Measurements from ENCODE around the gene KRTAP5-3. TPM values are rescaled to one million over a fixed set of nuclear protein-coding genes. Genes with fewer than 3 reads are reported as not detected.
"Not testable (repeated sequence)": the region's sequence is repeated elsewhere in the genome, so short reads cannot be mapped to it uniquely, and the experiment has no call there.

KRTAP5-3 gene
- total RNA-seq, 3 donors from 2014 or later = not detected

- Histone ChIP-seq H3K36me3 (ENCODE audit: low read depth) (no peaks in the 10 kb centered on the region), H3K4me1 (ENCODE audit: low read depth) (no peaks in the 10 kb centered on the region), H3K4me3 (no peak overlapping the region), H3K9me3 (no peaks in the 10 kb centered on the region)
- DNase-seq (no peak), ATAC-seq (no peak)
- TF ChIP-seq, protein P1, sequence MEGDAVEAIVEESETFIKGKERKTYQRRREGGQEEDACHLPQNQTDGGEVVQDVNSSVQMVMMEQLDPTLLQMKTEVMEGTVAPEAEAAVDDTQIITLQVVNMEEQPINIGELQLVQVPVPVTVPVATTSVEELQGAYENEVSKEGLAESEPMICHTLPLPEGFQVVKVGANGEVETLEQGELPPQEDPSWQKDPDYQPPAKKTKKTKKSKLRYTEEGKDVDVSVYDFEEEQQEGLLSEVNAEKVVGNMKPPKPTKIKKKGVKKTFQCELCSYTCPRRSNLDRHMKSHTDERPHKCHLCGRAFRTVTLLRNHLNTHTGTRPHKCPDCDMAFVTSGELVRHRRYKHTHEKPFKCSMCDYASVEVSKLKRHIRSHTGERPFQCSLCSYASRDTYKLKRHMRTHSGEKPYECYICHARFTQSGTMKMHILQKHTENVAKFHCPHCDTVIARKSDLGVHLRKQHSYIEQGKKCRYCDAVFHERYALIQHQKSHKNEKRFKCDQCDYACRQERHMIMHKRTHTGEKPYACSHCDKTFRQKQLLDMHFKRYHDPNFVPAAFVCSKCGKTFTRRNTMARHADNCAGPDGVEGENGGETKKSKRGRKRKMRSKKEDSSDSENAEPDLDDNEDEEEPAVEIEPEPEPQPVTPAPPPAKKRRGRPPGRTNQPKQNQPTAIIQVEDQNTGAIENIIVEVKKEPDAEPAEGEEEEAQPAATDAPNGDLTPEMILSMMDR (IDR thresholded peaks at IDR 0.05) = no peak
- intact Hi-C loops (cut with DNase I, micrococcal nuclease) = no loop called here
Measured at GRCh38 chr11:1581976-1582375, 26.3 kb downstream of the KRTAP5-3 start.

- Histone ChIP-seq H3K36me3 (ENCODE audit: low read depth) (no peaks in the 10 kb centered on the region), H3K9me3 (no peaks in the 10 kb centered on the region), H3K4me3 (no peak overlapping the region), H3K4me1 (ENCODE audit: low read depth) (peaks cover 24% of the 10 kb centered on the region)
- intact Hi-C loops (cut with DNase I, micrococcal nuclease) = no loop called here
- no peak for ATAC-seq
- TF ChIP-seq, protein P1 (IDR thresholded peaks at IDR 0.05) = no peak
- peak in 1 of 3 donors; percentile 21 for DNase-seq
Measured at GRCh38 chr11:1576825-1577224, 31.4 kb downstream of the KRTAP5-3 start.

- ATAC-seq (peak; percentile 6), DNase-seq (peak; percentile 32 to 64 (median 58))
- H3K9me3 ChIP-seq; H3K36me3 ChIP-seq (ENCODE audit: low read depth); H3K4me3 ChIP-seq; intact Hi-C loops (cut with DNase I, micrococcal nuclease): not testable (repeated sequence)
- peaks cover 32% of the 10 kb centered on the region for H3K4me1 ChIP-seq (ENCODE audit: low read depth)
Measured at GRCh38 chr11:1575756-1576155, 32.5 kb downstream of the KRTAP5-3 start.

DNA sequence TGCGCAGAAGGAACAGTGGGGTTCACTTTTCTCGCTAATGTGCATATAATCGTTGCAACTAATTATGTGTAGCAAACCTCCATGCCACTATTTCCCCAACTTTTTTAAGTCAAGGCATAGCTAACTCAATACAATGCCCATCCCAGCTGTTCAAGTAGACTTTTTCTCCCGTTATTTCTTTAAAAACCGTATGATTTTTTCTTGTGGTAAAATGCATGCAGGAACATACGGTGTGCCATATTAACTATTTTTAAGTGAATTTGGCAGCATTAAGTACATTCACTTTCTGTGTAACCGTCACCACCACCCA lies 33.4 kb downstream of the KRTAP5-3 start:
- Histone ChIP-seq H3K36me3 (ENCODE audit: low read depth) (no peaks in the 10 kb centered on the region), H3K4me1 (ENCODE audit: low read depth) (peaks cover 33% of the 10 kb centered on the region), H3K4me3 (no peak overlapping the region), H3K9me3 (no peaks in the 10 kb centered on the region)
- ATAC-seq (no peak), DNase-seq (no peak)
- intact Hi-C loops (cut with DNase I, micrococcal nuclease) = no loop called here
- TF ChIP-seq, protein P1 (IDR thresholded peaks at IDR 0.05) = no peak

DNA sequence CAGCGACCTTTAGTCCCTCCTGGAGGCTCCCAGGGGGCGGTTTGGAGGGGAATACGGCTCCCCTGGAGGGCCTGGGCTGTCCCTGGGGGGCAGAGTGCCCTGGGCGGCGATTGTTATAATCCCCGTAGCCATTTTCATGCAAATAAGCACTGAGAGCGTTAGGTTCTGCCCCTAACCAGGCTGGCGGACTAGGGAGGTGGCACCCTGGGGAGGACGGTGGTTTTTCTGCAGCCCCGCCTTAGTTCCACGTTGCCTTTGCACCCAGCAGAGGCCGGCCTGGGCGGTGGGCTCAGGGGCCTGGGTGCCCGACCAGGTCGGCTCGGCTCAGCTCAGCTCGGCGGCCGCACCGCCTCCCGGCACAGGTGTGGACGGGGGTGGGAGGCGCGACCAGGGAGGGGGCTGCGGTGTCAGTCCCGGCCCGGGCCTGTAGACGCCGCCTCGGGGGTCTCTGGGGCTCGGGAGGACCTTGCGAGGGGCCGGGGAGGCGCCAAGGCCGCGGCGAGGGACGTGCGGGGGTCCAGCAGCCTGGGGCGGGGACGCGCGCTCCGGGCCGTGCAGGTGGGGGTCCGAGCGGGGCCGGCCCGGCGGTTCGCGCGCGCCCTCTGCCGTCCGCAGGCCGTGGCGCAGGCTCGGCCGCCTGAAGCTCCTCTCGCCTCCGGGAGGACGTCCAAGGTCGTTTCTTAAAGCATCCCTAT lies 33.9 kb downstream of the KRTAP5-3 start:
- Histone ChIP-seq H3K9me3 (no peaks in the 10 kb centered on the region), H3K4me1 (ENCODE audit: low read depth) (peaks cover 36% of the 10 kb centered on the region), H3K36me3 (ENCODE audit: low read depth) (no peaks in the 10 kb centered on the region), H3K4me3 (peak overlapping the region; percentile 16)
- intact Hi-C loops (cut with DNase I, micrococcal nuclease) = no loop called here
- TF ChIP-seq, protein P1 (IDR thresholded peaks at IDR 0.05) = peak; percentile 88
- DNase-seq (peak; percentile 75 to 87 (median 81)), ATAC-seq (peak; percentile 67)

DNA sequence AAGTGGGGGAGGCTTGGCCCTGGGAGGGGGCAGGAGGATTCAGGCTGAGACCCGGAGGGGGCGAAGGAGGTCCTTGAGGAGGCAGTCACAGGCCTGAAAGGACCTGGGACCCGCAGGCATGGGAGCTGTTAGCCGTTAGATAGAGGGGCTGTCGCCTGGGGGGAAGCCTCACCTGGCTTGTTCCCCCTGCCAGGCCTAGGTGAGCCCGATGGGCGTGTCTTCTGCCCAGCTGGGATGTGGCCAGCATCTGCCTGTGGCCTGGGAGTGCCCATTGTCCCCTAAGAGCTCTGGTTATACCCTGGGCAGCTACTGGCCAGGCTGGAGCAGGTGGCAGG lies 34.4 kb downstream of the KRTAP5-3 start:
- H3K36me3 ChIP-seq (ENCODE audit: low read depth) = no peaks in the 10 kb centered on the region
- peak; percentile 82 to 89 (median 89) for DNase-seq
- H3K4me3 ChIP-seq = peak overlapping the region; percentile 16
- peak; percentile 70 for ATAC-seq
- H3K4me1 ChIP-seq (ENCODE audit: low read depth) = peaks cover 42% of the 10 kb centered on the region
- intact Hi-C loops (cut with DNase I, micrococcal nuclease) = no loop called here
- H3K9me3 ChIP-seq = no peaks in the 10 kb centered on the region
- TF ChIP-seq, protein P1 (IDR thresholded peaks at IDR 0.05) = no peak
